ENCODE measurements around the gene DCAF7. TPM values are rescaled to one million over a fixed set of nuclear protein-coding genes. Genes with fewer than 3 reads are reported as not detected.

DCAF7 gene
- total and polyA plus RNA-seq, 7 experiments from 2014 or later: 26.0 to 128 (median 70.0) TPM

DNA sequence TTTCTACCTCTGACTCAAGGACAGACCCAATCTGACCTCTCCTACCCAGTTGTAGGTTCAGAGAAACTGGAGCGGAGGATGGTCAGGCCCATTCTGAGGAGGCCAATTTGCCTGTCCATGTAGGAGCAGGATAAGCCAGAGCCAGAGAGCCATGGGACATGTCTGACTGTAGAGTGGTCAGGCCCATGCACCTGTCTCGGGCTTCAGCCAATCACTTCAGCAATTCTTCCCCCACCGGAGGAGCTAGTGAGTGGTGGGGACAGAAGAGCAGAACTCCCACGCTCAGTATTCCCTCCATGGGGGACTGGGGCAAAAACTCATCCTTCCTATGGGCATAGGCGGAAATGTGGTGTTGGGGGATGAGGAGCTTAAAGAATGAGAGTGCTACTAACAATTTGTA is 14.3 kb downstream of the DCAF7 start:
- H3K36me3 ChIP-seq (ENCODE audit: control insufficient read depth in 2 of 3, insufficient read depth in 3 of 3, low read length in 3 of 3): no peaks in the 10 kb centered on the region
- no peaks in the 10 kb centered on the region for H3K27me3 ChIP-seq (ENCODE audit: control insufficient read depth in 2 of 2, insufficient read depth in 2 of 2, low read length in 2 of 2)
- intact Hi-C loops (cut with micrococcal nuclease): no loop called here
- H3K36me3 Mint-ChIP-seq: peaks cover 0 to 2% (median 0%) of the 10 kb centered on the region in 5 donors
- H3K4me3 ChIP-seq (ENCODE audit: low read length): no peak overlapping the region
- H3K9me3 Mint-ChIP-seq: no peaks in the 10 kb centered on the region
- no peaks in the 10 kb centered on the region for H3K27me3 Mint-ChIP-seq
- no peak overlapping the region for H3K4me3 Mint-ChIP-seq
- H3K27ac Mint-ChIP-seq: peak overlapping the region in 2 of 9 donors; percentile 38 to 69
- DNase-seq (no peak), ATAC-seq (no peak)
- H3K27ac ChIP-seq (ENCODE audit: low read depth, low read length): no peak overlapping the region
- H3K4me1 Mint-ChIP-seq: peaks cover 37 to 83% (median 72%) of the 10 kb centered on the region in 7 donors
- ChIA-PET CTCF (interaction anchor here (0.8 to 0.9 kb wide), 2 partner anchors 8 to 139 kb away, joined by 3 read pairs; no protein-coding TSS in a partner anchor), POLR2A (no interaction called here)
- no peaks in the 10 kb centered on the region for H3K9me3 ChIP-seq (ENCODE audit: control insufficient read depth in 2 of 3, low read length in 3 of 3)
- H3K4me1 ChIP-seq (ENCODE audit: control insufficient read depth in 2 of 2, insufficient read depth in 2 of 2, low read length in 2 of 2): peaks cover 0 to 4% of the 10 kb centered on the region in 2 donors

- DNase-seq: no peak
- ChIA-PET CTCF (no interaction called here), POLR2A (no interaction called here)
- Histone ChIP-seq H3K9me3 (ENCODE audit: control insufficient read depth in 2 of 3, low read length in 3 of 3) (no peaks in the 10 kb centered on the region), H3K4me1 (ENCODE audit: control insufficient read depth in 2 of 2, insufficient read depth in 2 of 2, low read length in 2 of 2) (peaks cover 0 to 4% of the 10 kb centered on the region in 2 donors), H3K27me3 (ENCODE audit: control insufficient read depth in 2 of 2, insufficient read depth in 2 of 2, low read length in 2 of 2) (no peaks in the 10 kb centered on the region), H3K27ac (ENCODE audit: low read depth, low read length) (no peak overlapping the region), H3K36me3 (ENCODE audit: control insufficient read depth in 2 of 3, insufficient read depth in 3 of 3, low read length in 3 of 3) (no peaks in the 10 kb centered on the region), H3K4me3 (ENCODE audit: low read length) (no peak overlapping the region)
- no peak for ATAC-seq
- H3K27ac Mint-ChIP-seq: peak overlapping the region in 1 of 9 donors; percentile 15
- peaks cover 0 to 4% (median 0%) of the 10 kb centered on the region in 5 donors for H3K36me3 Mint-ChIP-seq
- H3K9me3 Mint-ChIP-seq: no peaks in the 10 kb centered on the region
- H3K4me3 Mint-ChIP-seq: no peak overlapping the region
- peaks cover 37 to 82% (median 64%) of the 10 kb centered on the region in 7 donors for H3K4me1 Mint-ChIP-seq
- H3K27me3 Mint-ChIP-seq: no peaks in the 10 kb centered on the region
- intact Hi-C loops (cut with micrococcal nuclease): no loop called here
Observed at GRCh38 chr17:63567229-63567628, 17.0 kb downstream of the DCAF7 start.

DNA sequence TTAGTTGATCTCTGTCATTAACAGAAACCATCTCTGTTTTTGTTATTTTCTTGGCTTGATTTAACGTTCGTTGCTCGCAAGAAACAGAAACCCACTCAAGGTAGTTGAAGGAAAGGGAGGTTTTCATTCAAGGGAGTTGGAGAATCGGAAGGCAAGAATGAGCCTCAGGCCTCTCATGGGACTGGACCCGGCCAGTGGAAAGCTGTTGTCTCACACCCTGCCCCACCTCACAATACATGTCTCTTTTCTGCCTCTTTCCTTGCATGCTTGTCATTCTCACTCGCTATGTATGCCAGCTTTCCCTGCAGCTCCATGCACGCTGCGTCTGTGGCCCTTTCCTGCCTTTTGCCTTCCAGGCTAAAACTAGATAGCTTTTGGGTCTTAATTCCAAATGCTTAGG is 18.3 kb downstream of the DCAF7 start:
- Histone ChIP-seq H3K27me3 (ENCODE audit: control insufficient read depth in 2 of 2, insufficient read depth in 2 of 2, low read length in 2 of 2) (no peaks in the 10 kb centered on the region), H3K27ac (ENCODE audit: low read depth, low read length) (no peak overlapping the region), H3K4me1 (ENCODE audit: control insufficient read depth in 2 of 2, insufficient read depth in 2 of 2, low read length in 2 of 2) (no peaks in the 10 kb centered on the region), H3K4me3 (ENCODE audit: low read length) (no peak overlapping the region), H3K9me3 (ENCODE audit: control insufficient read depth in 2 of 3, low read length in 3 of 3) (no peaks in the 10 kb centered on the region), H3K36me3 (ENCODE audit: control insufficient read depth in 2 of 3, insufficient read depth in 3 of 3, low read length in 3 of 3) (no peaks in the 10 kb centered on the region)
- CTCF ChIA-PET: no interaction called here
- Mint-ChIP-seq H3K4me3 (no peak overlapping the region), H3K27me3 (no peaks in the 10 kb centered on the region), H3K9me3 (no peaks in the 10 kb centered on the region), H3K36me3 (peaks cover 0 to 4% (median 0%) of the 10 kb centered on the region in 5 donors), H3K27ac (peak overlapping the region in 3 of 9 donors; percentile 11 to 61 (median 30)), H3K4me1 (peaks cover 32 to 72% (median 54%) of the 10 kb centered on the region in 7 donors)
- ATAC-seq: no peak
- no peak for DNase-seq
- intact Hi-C loops (cut with micrococcal nuclease): no loop called here
- POLR2A ChIA-PET: no interaction called here

DNA sequence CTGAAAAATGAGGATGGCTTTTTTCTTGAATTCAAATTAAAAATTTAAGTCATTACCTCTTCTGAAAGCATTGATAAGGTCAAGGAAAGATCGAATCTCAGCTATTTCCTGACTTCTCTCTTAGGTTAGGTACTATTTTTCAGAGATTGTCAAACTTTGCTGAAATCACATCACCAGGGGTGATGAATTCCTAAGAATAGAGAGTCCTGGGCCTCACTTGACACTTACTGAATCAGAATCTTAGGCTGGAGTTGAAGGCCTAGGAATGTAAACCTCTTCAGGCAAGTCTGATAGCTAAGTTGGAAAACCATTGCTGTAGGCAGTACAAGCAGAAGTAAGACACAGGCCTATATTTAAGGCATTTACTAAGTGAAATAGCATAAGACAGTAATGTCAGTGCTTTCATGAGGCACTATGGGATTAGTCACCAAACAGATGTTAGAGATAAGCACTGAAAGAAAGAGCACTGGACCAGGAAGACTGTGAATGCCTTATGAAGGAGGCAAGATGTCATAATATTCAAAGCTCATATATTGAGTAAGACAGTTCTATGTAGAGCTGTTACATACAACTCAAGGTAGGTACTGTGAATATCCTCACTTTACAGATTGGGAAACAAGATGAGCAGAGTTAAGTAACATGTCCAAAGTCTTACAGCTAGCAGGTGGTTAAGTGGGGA is 21.5 kb downstream of the DCAF7 start:
- no peaks in the 10 kb centered on the region for H3K27me3 Mint-ChIP-seq
- no peak for ATAC-seq
- no peaks in the 10 kb centered on the region for H3K4me1 ChIP-seq (ENCODE audit: control insufficient read depth in 2 of 2, insufficient read depth in 2 of 2, low read length in 2 of 2)
- H3K9me3 Mint-ChIP-seq: no peaks in the 10 kb centered on the region
- ChIA-PET CTCF (no interaction called here), POLR2A (interaction anchor here (0.7 kb wide), 1 partner anchor 20 kb away, joined by 5 read pairs; no protein-coding TSS in a partner anchor)
- no peaks in the 10 kb centered on the region for H3K27me3 ChIP-seq (ENCODE audit: control insufficient read depth in 2 of 2, insufficient read depth in 2 of 2, low read length in 2 of 2)
- no peak overlapping the region for H3K4me3 Mint-ChIP-seq
- peaks cover 0 to 3% (median 0%) of the 10 kb centered on the region in 5 donors for H3K36me3 Mint-ChIP-seq
- DNase-seq: no peak
- peak overlapping the region in 6 of 9 donors; percentile 6 to 69 (median 14) for H3K27ac Mint-ChIP-seq
- H3K27ac ChIP-seq (ENCODE audit: low read depth, low read length): no peak overlapping the region
- no peaks in the 10 kb centered on the region for H3K36me3 ChIP-seq (ENCODE audit: control insufficient read depth in 2 of 3, insufficient read depth in 3 of 3, low read length in 3 of 3)
- H3K4me3 ChIP-seq (ENCODE audit: low read length): no peak overlapping the region
- H3K4me1 Mint-ChIP-seq: peaks cover 28 to 65% (median 51%) of the 10 kb centered on the region in 7 donors
- no peaks in the 10 kb centered on the region for H3K9me3 ChIP-seq (ENCODE audit: control insufficient read depth in 2 of 3, low read length in 3 of 3)
- intact Hi-C loops (cut with micrococcal nuclease): no loop called here

GRCh38 chr17:63573634-63574033 is 23.4 kb downstream of the DCAF7 start:
- Histone ChIP-seq H3K4me3 (ENCODE audit: low read length) (no peak overlapping the region), H3K27ac (ENCODE audit: low read depth, low read length) (no peak overlapping the region), H3K9me3 (ENCODE audit: control insufficient read depth in 2 of 3, low read length in 3 of 3) (no peaks in the 10 kb centered on the region), H3K27me3 (ENCODE audit: control insufficient read depth in 2 of 2, insufficient read depth in 2 of 2, low read length in 2 of 2) (no peaks in the 10 kb centered on the region), H3K36me3 (ENCODE audit: control insufficient read depth in 2 of 3, insufficient read depth in 3 of 3, low read length in 3 of 3) (peaks cover 0 to 6% (median 0%) of the 10 kb centered on the region in 3 experiments), H3K4me1 (ENCODE audit: control insufficient read depth in 2 of 2, insufficient read depth in 2 of 2, low read length in 2 of 2) (no peaks in the 10 kb centered on the region)
- ChIA-PET CTCF (interaction anchor here (0.6 to 0.7 kb wide), 2 partner anchors 11 to 448 kb away, joined by 3 read pairs; no protein-coding TSS in a partner anchor), POLR2A (no interaction called here)
- peaks cover 0 to 3% (median 1%) of the 10 kb centered on the region in 5 donors for H3K36me3 Mint-ChIP-seq
- intact Hi-C loops (cut with micrococcal nuclease): no loop called here
- H3K9me3 Mint-ChIP-seq: no peaks in the 10 kb centered on the region
- no peak for DNase-seq
- peaks cover 23 to 58% (median 46%) of the 10 kb centered on the region in 7 donors for H3K4me1 Mint-ChIP-seq
- no peak for ATAC-seq
- H3K27me3 Mint-ChIP-seq: no peaks in the 10 kb centered on the region
- H3K27ac Mint-ChIP-seq: peak overlapping the region in 8 of 9 donors; percentile 1 to 80 (median 57)
- H3K4me3 Mint-ChIP-seq: no peak overlapping the region

DNA sequence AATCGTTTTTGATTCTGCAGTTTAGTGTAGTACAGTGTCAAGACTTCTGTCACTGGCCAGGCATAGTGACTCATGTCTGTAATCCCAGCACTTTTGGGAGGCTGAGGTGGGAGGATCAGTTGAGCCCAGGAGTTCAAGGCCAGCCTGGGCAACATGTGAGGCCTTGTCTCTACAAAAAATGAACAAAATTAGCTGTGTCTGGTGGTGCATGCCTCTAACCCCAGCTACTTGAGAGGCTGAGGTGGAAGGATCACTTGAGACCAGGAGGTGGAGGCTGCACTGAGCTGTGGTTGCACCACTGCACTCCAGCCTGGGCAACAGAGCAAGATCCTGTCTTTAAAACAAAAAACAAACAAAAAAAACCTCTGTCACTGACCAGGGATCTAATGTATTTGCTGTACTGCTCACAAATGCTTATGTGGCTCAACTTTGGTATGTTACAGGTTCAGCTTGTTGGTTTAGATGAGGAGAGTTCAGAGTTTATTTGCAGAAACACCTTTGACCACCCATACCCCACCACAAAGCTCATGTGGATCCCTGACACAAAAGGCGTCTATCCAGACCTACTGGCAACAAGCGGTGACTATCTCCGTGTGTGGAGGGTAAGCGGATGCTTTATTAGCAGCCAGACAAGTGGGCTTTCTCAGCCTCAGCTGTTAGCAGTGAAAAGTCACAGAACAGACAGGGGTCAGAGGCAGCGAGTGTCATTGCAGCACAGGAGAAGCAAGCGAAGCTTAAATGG is 27.9 kb downstream of the DCAF7 start:
- H3K36me3 Mint-ChIP-seq: peaks cover 9 to 39% (median 15%) of the 10 kb centered on the region in 5 donors
- no peaks in the 10 kb centered on the region for H3K27me3 Mint-ChIP-seq
- no peak overlapping the region for H3K4me3 Mint-ChIP-seq
- intact Hi-C loops (cut with micrococcal nuclease): no loop called here
- Histone ChIP-seq H3K27ac (ENCODE audit: low read depth, low read length) (no peak overlapping the region), H3K9me3 (ENCODE audit: control insufficient read depth in 2 of 3, low read length in 3 of 3) (no peaks in the 10 kb centered on the region), H3K36me3 (ENCODE audit: control insufficient read depth in 2 of 3, insufficient read depth in 3 of 3, low read length in 3 of 3) (peaks cover 0 to 45% (median 14%) of the 10 kb centered on the region in 3 experiments), H3K4me3 (ENCODE audit: low read length) (no peak overlapping the region), H3K4me1 (ENCODE audit: control insufficient read depth in 2 of 2, insufficient read depth in 2 of 2, low read length in 2 of 2) (no peaks in the 10 kb centered on the region), H3K27me3 (ENCODE audit: control insufficient read depth in 2 of 2, insufficient read depth in 2 of 2, low read length in 2 of 2) (no peaks in the 10 kb centered on the region)
- DNase-seq (no peak), ATAC-seq (no peak)
- peaks cover 13 to 39% (median 25%) of the 10 kb centered on the region in 7 donors for H3K4me1 Mint-ChIP-seq
- H3K27ac Mint-ChIP-seq: peak overlapping the region in 8 of 9 donors; percentile 17 to 86 (median 41)
- ChIA-PET POLR2A (interaction anchor here (0.6 kb wide), 1 partner anchor 21 kb away, joined by 3 read pairs; no protein-coding TSS in a partner anchor), CTCF (no interaction called here)
- no peaks in the 10 kb centered on the region for H3K9me3 Mint-ChIP-seq
